ENCODE measurements around the gene RAD51B. TPM values are rescaled to one million over a fixed set of nuclear protein-coding genes. Genes with fewer than 3 reads are reported as not detected.

RAD51B gene
- total and polyA plus RNA-seq, 2 donors (not counting 1 experiment from before 2014, with no cell fraction given), result 4.6 to 16.3 TPM

DNA sequence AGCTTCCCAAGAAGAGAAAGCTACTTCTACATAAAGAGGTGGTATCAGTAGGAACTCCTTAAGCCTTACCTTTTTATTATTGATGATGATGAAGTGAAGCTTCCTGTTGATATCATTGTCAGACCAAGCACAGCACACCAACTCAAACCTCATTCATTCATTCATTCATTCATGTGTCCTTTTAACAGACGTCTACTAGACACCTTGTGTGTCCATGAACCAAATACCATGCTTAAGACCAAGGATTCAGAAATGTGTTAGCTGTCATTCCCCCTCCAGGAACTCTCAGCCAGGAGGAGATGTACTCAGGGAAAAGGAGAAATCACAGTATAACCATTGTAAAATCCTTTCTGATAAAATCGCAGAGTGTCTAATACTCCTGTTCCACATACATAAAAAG, 778.5 kb downstream of the RAD51B start:
- Histone ChIP-seq H3K4me2 (ENCODE audit: extremely low read depth, insufficient read depth, low read length) (no peak overlapping the region), H4K20me1 (ENCODE audit: control insufficient read depth, extremely low read depth, insufficient read depth, low read length) (no peaks in the 10 kb centered on the region), H3K4me3 (replicated peaks in 1 of 4; ENCODE audit: control extremely low read depth in 1 of 4, insufficient read depth in 1 of 4, low read depth in 3 of 4, low read length in 4 of 4) (no peak overlapping the region), H3K9ac (ENCODE audit: insufficient read depth, low read length) (no peak overlapping the region), H3K27me3 (ENCODE audit: control insufficient read depth, insufficient read depth, low read length) (no peaks in the 10 kb centered on the region), H3K27ac (ENCODE audit: insufficient read depth, low read length) (peak overlapping the region; percentile 83), H2AFZ (ENCODE audit: low read length) (no peak overlapping the region), H3K9me3 (ENCODE audit: control insufficient read depth, insufficient read depth, low read depth, low read length) (no peaks in the 10 kb centered on the region), H3K79me2 (ENCODE audit: control insufficient read depth, insufficient read depth, low read length) (no peaks in the 10 kb centered on the region), H3K36me3 (ENCODE audit: control insufficient read depth, insufficient read depth, low read length) (no peaks in the 10 kb centered on the region), H3K4me1 (ENCODE audit: control insufficient read depth, extremely low read depth, insufficient read depth, low read length) (peaks cover 13% of the 10 kb centered on the region)
- TF ChIP-seq, protein P1, sequence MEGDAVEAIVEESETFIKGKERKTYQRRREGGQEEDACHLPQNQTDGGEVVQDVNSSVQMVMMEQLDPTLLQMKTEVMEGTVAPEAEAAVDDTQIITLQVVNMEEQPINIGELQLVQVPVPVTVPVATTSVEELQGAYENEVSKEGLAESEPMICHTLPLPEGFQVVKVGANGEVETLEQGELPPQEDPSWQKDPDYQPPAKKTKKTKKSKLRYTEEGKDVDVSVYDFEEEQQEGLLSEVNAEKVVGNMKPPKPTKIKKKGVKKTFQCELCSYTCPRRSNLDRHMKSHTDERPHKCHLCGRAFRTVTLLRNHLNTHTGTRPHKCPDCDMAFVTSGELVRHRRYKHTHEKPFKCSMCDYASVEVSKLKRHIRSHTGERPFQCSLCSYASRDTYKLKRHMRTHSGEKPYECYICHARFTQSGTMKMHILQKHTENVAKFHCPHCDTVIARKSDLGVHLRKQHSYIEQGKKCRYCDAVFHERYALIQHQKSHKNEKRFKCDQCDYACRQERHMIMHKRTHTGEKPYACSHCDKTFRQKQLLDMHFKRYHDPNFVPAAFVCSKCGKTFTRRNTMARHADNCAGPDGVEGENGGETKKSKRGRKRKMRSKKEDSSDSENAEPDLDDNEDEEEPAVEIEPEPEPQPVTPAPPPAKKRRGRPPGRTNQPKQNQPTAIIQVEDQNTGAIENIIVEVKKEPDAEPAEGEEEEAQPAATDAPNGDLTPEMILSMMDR (conservative IDR thresholded peaks at IDR 0.05 in 1 of 2, IDR thresholded peaks at IDR 0.05 in 1 of 2; ENCODE audit: low read depth in 1 of 2, low read length in 2 of 2), result no peak
- TF ChIP-seq EZH2 (IDR thresholded peaks at IDR 0.05; ENCODE audit: low read length, missing control alignments), result no peak
- DNase-seq (ENCODE audit: low read depth in 2 of 2), result no peak

DNA sequence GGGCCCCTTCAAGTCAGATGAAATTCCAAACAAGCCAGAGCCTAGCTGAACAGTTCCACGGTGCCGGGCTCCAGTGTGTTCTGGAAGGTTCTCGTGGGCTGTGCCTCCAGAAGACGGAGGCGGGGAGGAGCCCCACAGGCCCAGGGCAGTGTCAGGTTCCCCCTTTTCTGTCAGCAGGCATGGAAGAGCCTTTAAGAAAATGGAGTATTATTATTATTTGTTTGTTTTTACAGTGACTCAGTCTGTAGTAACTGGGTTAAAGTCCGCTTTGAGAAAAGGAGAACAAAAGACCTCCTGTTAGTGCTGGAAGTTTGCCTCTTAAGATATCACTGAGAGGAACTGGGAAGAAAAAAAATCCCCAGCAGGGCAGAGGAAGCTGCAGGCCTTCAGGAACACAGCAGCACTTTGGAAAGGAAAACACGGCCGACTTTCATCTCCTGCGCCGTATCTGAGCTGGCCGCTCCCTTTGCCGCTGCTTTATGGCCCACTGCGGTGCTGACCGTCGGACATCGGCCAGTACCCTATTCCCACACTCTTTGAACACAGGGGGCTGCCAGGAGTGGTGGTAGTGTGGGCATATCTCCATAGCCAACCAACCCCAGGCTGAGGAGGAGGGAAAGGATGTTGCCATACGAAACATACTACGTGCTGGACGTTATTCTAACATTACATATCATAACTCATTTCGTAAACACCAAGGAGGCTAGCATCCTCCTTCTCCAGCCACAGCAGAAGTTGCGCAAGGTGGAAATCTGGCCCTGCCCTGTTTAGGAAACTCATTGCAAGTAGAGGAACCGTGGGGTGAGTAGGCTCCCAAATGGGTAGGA, 779.3 kb downstream of the RAD51B start:
- peak overlapping the region; percentile 29 for H3K9ac ChIP-seq (ENCODE audit: insufficient read depth, low read length)
- H3K4me1 ChIP-seq (ENCODE audit: control insufficient read depth, extremely low read depth, insufficient read depth, low read length), result peaks cover 13% of the 10 kb centered on the region
- DNase-seq (ENCODE audit: low read depth in 2 of 2), result peak; percentile 96 to 98
- H2AFZ ChIP-seq (ENCODE audit: low read length), result peak overlapping the region; percentile 44
- TF ChIP-seq, protein P1 (conservative IDR thresholded peaks at IDR 0.05 in 1 of 2, IDR thresholded peaks at IDR 0.05 in 1 of 2; ENCODE audit: low read depth in 1 of 2, low read length in 2 of 2), result no peak
- no peak for TF ChIP-seq EZH2 (IDR thresholded peaks at IDR 0.05; ENCODE audit: low read length, missing control alignments)
- no peaks in the 10 kb centered on the region for H3K79me2 ChIP-seq (ENCODE audit: control insufficient read depth, insufficient read depth, low read length)
- H3K9me3 ChIP-seq (ENCODE audit: control insufficient read depth, insufficient read depth, low read depth, low read length), result no peaks in the 10 kb centered on the region
- peak overlapping the region; percentile 28 for H3K4me2 ChIP-seq (ENCODE audit: extremely low read depth, insufficient read depth, low read length)
- H4K20me1 ChIP-seq (ENCODE audit: control insufficient read depth, extremely low read depth, insufficient read depth, low read length), result no peaks in the 10 kb centered on the region
- no peaks in the 10 kb centered on the region for H3K36me3 ChIP-seq (ENCODE audit: control insufficient read depth, insufficient read depth, low read length)
- peak overlapping the region in 1 of 4 experiments; percentile 8 for H3K4me3 ChIP-seq (replicated peaks in 1 of 4; ENCODE audit: control extremely low read depth in 1 of 4, insufficient read depth in 1 of 4, low read depth in 3 of 4, low read length in 4 of 4)
- no peaks in the 10 kb centered on the region for H3K27me3 ChIP-seq (ENCODE audit: control insufficient read depth, insufficient read depth, low read length)
- H3K27ac ChIP-seq (ENCODE audit: insufficient read depth, low read length), result peak overlapping the region; percentile 83

DNA sequence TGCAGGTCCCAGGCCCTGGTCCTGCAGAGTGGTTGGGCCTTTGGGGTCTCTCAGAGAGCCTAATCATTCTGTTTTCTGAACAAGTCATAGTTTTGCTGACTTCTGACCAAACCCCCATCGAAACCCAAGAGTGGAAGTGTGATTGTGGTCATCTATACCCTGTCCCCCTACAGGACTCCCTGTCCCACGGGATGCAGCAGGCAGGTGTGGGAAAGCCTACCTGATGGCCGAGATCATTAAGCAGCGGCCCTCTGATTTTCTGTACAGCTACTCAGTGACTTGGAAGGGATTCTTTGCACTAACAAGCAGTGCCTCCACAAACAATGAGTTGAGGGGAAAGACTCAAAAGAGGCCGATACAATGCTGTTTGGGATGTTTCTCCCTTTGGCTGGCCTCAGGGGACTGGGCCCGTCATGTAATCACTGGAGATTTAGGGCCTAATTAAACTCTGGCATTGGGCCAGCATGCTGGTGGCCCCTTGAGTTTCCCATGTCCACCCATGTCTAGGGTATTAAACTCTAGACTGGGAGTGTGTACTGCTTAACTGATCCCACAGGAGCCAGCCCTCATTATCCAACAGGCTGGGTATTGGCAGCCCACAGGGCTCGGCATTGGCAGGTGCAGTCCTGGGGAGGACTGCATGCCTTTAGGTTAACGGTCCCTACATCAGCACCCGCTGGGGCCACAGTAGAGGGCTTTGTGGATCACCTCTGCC, 780.5 kb downstream of the RAD51B start:
- no peak for DNase-seq (ENCODE audit: low read depth in 2 of 2)
- Histone ChIP-seq H3K79me2 (ENCODE audit: control insufficient read depth, insufficient read depth, low read length) (no peaks in the 10 kb centered on the region), H2AFZ (ENCODE audit: low read length) (no peak overlapping the region), H4K20me1 (ENCODE audit: control insufficient read depth, extremely low read depth, insufficient read depth, low read length) (no peaks in the 10 kb centered on the region), H3K4me2 (ENCODE audit: extremely low read depth, insufficient read depth, low read length) (no peak overlapping the region), H3K27me3 (ENCODE audit: control insufficient read depth, insufficient read depth, low read length) (no peaks in the 10 kb centered on the region), H3K27ac (ENCODE audit: insufficient read depth, low read length) (no peak overlapping the region), H3K9me3 (ENCODE audit: control insufficient read depth, insufficient read depth, low read depth, low read length) (no peaks in the 10 kb centered on the region), H3K36me3 (ENCODE audit: control insufficient read depth, insufficient read depth, low read length) (no peaks in the 10 kb centered on the region), H3K4me3 (replicated peaks in 1 of 4; ENCODE audit: control extremely low read depth in 1 of 4, insufficient read depth in 1 of 4, low read depth in 3 of 4, low read length in 4 of 4) (no peak overlapping the region), H3K9ac (ENCODE audit: insufficient read depth, low read length) (no peak overlapping the region), H3K4me1 (ENCODE audit: control insufficient read depth, extremely low read depth, insufficient read depth, low read length) (peaks cover 13% of the 10 kb centered on the region)
- TF ChIP-seq EZH2 (IDR thresholded peaks at IDR 0.05; ENCODE audit: low read length, missing control alignments), result no peak
- TF ChIP-seq, protein P1 (conservative IDR thresholded peaks at IDR 0.05 in 1 of 2, IDR thresholded peaks at IDR 0.05 in 1 of 2; ENCODE audit: low read depth in 1 of 2, low read length in 2 of 2), result no peak
